Progenitor cell of endocrine pancreas (in vitro differentiated cells): ENCODE results near the gene ERGIC3. TPM values are rescaled to one million over a fixed set of nuclear protein-coding genes. Genes with fewer than 3 reads are reported as not detected.

Source experiments
- DNase-seq: peaks from one replicate; pipeline ENCODE4 v3.0.0; 2021; ENCODE audit warnings: low spot score; ENCODE audit not compliant: unreplicated experiment
- H3K27ac Mint-ChIP-seq: 2 replicates; pipeline ENCODE4 v1.8.0; 2021; ENCODE audit warnings: mild to moderate bottlenecking, moderate library complexity, mixed read lengths
- H3K27me3 Mint-ChIP-seq: 2 replicates; pipeline ENCODE4 v1.8.0; 2021; ENCODE audit warnings: mixed read lengths
- H3K36me3 Mint-ChIP-seq: 2 replicates; pipeline ENCODE4 v1.8.0; 2022; ENCODE audit warnings: mixed read lengths; ENCODE audit not compliant: insufficient read depth
- H3K4me1 Mint-ChIP-seq: 2 replicates; pipeline ENCODE4 v1.8.0; 2021; ENCODE audit warnings: low read depth, mixed read lengths
- H3K4me3 Mint-ChIP-seq: 2 replicates; pipeline ENCODE4 v1.8.0; 2021; ENCODE audit warnings: low read depth, mild to moderate bottlenecking, moderate library complexity, mixed read lengths
- H3K9me3 Mint-ChIP-seq: 2 replicates; pipeline ENCODE4 v1.8.0; 2021; ENCODE audit warnings: low read depth, mixed read lengths
- CTCF ChIP-seq: fragments of 200-600 bp; sonication (generic); IDR thresholded peaks from one replicate; pipeline ENCODE4 v1.5.0; 2021; ENCODE audit warnings: antibody characterized with exemption, mild to moderate bottlenecking; ENCODE audit not compliant: unreplicated experiment
- total RNA-seq: library from RNA; stranded (reverse); gene quantifications from 2 replicates; pipeline ENCODE4 v1.2.1, GENCODE V29; 2021

ERGIC3 gene
- total RNA-seq, 1 donor from 2014 or later, result 286 TPM

DNA sequence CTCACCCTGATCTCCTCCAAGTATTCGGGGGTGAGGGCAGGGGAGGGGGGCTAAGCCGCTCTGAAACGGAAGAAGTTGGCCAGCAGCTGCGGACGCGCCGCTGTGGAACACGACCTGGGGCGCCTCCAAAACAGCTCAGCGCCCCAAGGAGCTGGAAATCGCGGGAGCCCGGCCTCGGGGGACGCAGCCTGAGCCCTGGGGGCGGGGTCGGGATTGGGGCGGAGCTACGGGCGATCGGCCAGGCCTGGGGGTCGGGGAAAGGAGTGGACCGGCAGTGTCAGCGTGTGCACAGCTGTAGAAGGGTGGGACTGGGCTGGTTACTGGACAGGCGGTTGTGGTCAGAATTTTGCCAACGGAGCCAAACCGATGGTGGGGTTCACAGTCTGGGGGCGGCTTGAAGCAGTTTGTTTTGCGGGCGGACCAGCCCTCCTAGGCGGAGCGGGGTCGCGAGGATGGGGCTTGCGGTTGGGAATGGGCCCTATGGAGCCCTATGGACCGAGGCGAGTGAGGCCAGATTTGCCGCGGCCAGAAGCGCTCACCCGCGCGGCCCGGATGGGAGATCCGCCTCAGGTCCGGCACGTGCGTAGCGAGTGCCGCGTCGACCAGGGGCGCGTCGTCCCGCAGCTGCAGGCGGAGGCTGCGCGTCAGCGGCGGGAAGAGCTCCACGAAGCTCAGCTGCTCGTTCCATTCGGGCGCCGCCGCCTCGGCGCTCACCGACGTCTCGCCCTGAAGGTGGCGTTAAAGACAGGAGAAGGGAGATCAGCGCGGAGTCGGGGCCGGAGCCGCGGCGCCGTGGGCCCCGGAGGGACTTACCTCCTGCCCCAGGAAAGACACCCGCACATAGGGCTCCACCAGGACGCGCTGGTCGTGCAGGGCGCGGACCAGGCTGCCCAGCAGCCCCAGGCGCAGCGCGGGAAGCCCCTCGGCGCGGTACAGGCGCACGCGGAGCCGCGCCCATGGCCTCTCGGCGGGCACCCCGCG is 59.4 kb downstream of the ERGIC3 start:
- H3K27me3 Mint-ChIP-seq, result peaks cover 84% of the 10 kb centered on the region
- H3K27ac Mint-ChIP-seq, result peak overlapping the region; percentile 52
- H3K9me3 Mint-ChIP-seq, result no peaks in the 10 kb centered on the region
- peak; percentile 37 for TF ChIP-seq CTCF
- H3K4me3 Mint-ChIP-seq, result peak overlapping the region; percentile 63
- H3K36me3 Mint-ChIP-seq, result no peaks in the 10 kb centered on the region
- peak; percentile 50 for DNase-seq
- peaks cover 1% of the 10 kb centered on the region for H3K4me1 Mint-ChIP-seq

DNA sequence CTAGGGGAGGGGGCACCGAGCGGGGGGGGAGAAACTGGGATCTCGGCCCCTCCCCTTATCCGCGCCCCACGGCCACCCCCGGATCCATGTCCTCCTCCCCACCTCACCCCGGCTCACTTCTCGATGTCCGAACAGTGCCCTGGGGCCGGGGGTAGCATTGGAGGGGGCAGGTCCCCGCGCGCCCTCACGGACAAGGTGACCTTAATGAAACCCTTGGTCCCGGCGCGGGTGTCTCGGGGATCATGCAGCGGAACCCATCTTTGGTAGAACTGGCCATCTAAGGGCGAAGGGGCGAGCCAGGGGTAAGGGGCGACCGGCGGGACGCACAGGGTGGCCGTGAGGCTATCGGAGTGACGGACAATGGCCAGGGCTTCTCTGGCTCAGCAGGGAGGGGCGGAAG is 60.1 kb downstream of the ERGIC3 start:
- Mint-ChIP-seq H3K9me3 (no peaks in the 10 kb centered on the region), H3K4me3 (no peak overlapping the region), H3K27me3 (peaks cover 80% of the 10 kb centered on the region), H3K4me1 (peaks cover 1% of the 10 kb centered on the region), H3K27ac (no peak overlapping the region), H3K36me3 (no peaks in the 10 kb centered on the region)
- no peak for TF ChIP-seq CTCF
- no peak for DNase-seq

- Mint-ChIP-seq H3K9me3 (no peaks in the 10 kb centered on the region), H3K27me3 (peaks cover 72% of the 10 kb centered on the region), H3K4me3 (no peak overlapping the region), H3K4me1 (peaks cover 1% of the 10 kb centered on the region), H3K36me3 (no peaks in the 10 kb centered on the region), H3K27ac (no peak overlapping the region)
- TF ChIP-seq CTCF, result no peak
- DNase-seq, result no peak
These were observed 61.1 kb downstream of the ERGIC3 start for GRCh38 chr20:35602851-35603495.

DNA sequence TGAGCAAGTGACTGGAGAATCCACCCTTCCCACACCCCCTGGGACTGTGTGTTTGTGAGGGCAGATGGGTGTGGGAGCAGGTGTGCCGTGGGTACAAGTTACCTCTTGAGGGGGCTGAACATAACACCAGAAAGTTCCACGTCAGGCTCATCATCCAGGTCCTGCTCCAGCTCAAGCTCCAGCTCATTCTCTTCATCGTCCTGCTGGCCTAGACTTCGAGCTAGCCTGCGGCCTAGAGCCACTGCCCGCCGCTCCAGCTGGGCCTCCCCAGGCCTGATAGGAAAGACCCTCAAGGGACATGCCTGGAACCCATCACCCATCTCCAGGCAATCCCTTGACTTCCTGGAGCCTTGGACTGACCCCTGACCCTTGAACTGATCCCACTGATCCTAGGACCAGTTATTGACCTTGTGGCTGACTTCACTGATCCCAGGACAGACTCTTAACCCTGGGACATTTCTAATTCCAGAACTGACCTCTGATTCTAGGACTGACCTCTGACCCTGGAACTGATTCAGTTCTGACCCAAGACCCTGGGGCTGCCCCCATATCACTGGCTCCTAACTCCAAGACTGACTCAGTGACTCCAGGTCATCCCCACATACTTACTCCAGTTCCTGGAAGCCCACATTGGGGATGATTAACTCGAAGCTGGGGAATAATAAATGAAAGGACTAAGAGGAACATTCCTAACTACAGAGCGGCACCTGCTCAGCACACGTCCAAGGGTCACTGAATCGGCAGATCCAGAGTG is 62.0 kb downstream of the ERGIC3 start:
- TF ChIP-seq CTCF, result no peak
- Mint-ChIP-seq H3K4me1 (peaks cover 1% of the 10 kb centered on the region), H3K36me3 (no peaks in the 10 kb centered on the region), H3K9me3 (no peaks in the 10 kb centered on the region), H3K27me3 (peaks cover 63% of the 10 kb centered on the region), H3K4me3 (no peak overlapping the region), H3K27ac (no peak overlapping the region)
- no peak for DNase-seq

- DNase-seq, result no peak
- Mint-ChIP-seq H3K27ac (no peak overlapping the region), H3K9me3 (no peaks in the 10 kb centered on the region), H3K4me3 (no peak overlapping the region), H3K4me1 (peaks cover 1% of the 10 kb centered on the region), H3K36me3 (no peaks in the 10 kb centered on the region), H3K27me3 (peaks cover 57% of the 10 kb centered on the region)
- TF ChIP-seq CTCF, result peak; percentile 28
These were observed 62.5 kb downstream of the ERGIC3 start for GRCh38 chr20:35604449-35604747.
